Mononuclear cell (primary cell): ENCODE results near the gene ITGB2. TPM values are rescaled to one million over a fixed set of nuclear protein-coding genes. Genes with fewer than 3 reads are reported as not detected.

ENCODE experiments used
- H3K27me3 ChIP-seq: 2 replicates; pipeline ENCODE4 v1.6.0; 2011; ENCODE audit warnings: low read length, control low read depth; ENCODE audit not compliant: insufficient read depth
- H3K4me1 ChIP-seq: 2 replicates; pipeline ENCODE4 v1.5.1; 2011; ENCODE audit warnings: mild to moderate bottlenecking, low read length, control low read depth; ENCODE audit not compliant: insufficient read depth
- H3K4me3 ChIP-seq: 2 replicates; pipeline ENCODE4 v1.5.1; 2011; ENCODE audit warnings: mild to moderate bottlenecking, low read length, moderate library complexity
- H3K9me3 ChIP-seq: 2 replicates; pipeline ENCODE4 v1.5.1; 2011; ENCODE audit warnings: low read depth, mild to moderate bottlenecking, control low read depth, low read length
- total RNA-seq: library from RNA; depleted of rRNA; stranded (reverse); fragments of >200 nt; gene quantifications from one replicate; pipeline ENCODE4 v1.2.3, GENCODE V29; 2012

Gene ITGB2
- total RNA-seq, 1 donor, result 761 TPM

DNA sequence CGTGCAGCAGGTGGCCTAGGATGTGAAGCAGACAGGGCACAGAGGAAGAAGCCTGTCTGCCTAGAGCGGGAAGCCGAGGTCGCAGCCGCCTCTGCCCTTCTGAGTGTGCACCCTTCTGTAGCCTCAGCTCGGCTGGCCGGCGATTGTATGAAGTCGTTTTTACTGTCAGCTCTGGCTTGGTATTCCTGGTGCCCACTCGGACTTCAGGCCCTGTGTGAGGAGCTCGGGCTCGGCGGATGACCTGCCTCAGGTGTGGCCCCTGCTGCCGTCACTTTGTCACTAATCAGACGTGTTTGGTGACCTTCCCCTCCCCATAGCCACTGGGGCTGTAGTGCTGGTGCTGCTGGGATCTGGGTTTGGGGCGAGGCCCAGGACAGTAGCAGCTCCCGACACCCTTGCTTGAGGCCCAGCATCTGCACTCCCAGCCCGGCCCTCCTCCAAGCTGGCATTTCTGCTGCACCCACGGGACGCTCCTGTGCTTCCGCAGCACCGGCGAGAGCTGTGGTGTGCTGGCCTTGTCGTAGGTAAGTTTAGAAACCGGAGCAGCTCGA lies 37.3 kb upstream of the ITGB2 start:
- H3K9me3 ChIP-seq, result no peaks in the 10 kb centered on the region
- H3K4me1 ChIP-seq, result no peaks in the 10 kb centered on the region
- no peak overlapping the region for H3K4me3 ChIP-seq
- H3K27me3 ChIP-seq, result no peaks in the 10 kb centered on the region

DNA sequence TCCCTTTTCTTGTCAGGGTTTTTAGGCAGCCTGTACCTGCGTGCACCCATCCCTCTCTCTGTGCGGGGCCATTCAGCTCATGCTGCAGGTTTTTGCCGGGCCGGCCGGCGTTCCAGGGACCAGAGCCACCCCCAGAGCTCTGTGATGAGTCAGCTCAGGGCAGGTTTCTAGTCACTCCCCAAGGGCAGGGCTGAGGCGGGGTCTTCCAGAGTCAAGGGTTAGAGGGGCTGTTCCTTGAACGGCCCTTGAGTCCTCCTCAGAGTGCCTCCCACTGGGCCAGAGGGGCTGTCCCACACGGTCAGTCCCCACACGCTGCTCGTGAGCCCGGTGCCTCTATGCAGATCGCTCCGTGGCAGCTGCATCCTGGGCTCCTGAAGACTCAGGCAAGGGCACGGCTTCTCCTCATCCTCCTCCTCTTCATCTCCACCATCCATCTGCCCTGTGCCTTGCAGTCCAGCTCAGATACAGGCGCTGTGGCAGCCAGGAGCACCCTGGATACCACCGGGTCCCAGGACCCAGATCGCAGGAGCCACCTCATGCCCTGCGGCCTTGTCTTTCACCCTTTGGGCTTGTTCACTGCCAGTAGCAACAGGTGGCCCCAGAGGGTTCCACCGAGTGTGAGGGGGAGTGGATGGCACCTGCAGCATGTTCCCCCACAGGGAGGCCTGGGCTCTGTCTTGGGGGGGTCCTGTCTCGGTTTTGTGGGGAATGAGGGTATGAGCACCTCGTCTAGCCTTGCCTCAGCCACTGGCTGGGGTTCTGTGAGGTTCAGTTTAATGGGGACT lies 36.5 kb upstream of the ITGB2 start:
- Histone ChIP-seq H3K4me3 (no peak overlapping the region), H3K9me3 (no peaks in the 10 kb centered on the region), H3K4me1 (no peaks in the 10 kb centered on the region), H3K27me3 (no peaks in the 10 kb centered on the region)

DNA sequence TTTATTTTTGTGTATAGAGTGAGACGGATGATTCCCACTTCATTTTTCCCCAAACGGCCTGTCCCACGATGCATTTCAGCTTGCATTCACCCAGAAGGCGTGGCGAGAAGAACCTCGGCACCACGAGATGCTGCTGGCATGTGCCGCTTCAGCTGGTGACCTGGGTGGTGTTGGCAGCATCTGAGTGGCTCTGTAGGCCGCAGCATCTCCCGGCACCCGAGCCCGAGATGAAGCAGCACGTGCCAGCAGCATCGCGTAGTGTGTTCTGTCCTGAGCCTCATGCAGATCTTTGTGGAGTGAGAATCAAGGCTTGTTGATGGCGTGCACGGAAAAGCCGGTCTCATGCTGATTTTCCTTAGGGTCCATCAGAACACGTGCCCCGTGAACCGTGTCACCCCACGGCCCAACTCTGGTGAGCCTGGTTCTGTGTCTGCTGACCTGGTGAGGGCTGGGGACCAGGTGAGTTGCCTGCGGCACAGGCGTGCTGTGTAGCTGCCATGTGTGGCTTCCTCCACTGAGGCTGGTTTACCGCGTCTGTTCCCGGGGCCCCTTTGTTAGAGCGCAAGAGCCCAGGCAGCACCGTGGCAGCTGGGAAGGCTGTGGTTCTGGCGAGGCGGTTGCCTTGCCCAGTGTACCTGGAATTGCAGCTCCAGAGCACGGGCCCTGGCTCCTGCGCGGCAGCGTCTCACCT lies 35.8 kb upstream of the ITGB2 start:
- Histone ChIP-seq H3K27me3 (no peaks in the 10 kb centered on the region), H3K9me3 (no peaks in the 10 kb centered on the region), H3K4me3 (no peak overlapping the region), H3K4me1 (no peaks in the 10 kb centered on the region)

DNA sequence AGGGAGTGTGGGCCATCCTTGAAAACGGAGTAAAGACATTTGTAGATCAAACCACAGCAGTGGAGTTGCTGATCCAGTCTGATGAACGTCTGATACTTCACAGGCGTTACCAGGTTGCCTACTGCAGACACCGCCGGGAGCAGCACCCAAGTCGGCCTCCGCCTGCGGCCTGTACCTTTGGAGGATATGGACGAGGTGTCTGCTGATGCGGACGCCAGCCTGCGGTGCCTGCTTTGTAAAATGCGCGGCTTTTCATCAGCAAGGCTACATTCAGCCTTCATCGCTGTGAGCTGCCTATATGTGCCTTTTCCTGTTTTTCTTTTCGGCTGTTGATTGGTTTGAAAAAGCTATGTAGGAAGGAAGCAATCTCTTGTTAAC lies 35.1 kb upstream of the ITGB2 start:
- Histone ChIP-seq H3K9me3 (no peaks in the 10 kb centered on the region), H3K4me1 (no peaks in the 10 kb centered on the region), H3K27me3 (no peaks in the 10 kb centered on the region), H3K4me3 (no peak overlapping the region)

DNA sequence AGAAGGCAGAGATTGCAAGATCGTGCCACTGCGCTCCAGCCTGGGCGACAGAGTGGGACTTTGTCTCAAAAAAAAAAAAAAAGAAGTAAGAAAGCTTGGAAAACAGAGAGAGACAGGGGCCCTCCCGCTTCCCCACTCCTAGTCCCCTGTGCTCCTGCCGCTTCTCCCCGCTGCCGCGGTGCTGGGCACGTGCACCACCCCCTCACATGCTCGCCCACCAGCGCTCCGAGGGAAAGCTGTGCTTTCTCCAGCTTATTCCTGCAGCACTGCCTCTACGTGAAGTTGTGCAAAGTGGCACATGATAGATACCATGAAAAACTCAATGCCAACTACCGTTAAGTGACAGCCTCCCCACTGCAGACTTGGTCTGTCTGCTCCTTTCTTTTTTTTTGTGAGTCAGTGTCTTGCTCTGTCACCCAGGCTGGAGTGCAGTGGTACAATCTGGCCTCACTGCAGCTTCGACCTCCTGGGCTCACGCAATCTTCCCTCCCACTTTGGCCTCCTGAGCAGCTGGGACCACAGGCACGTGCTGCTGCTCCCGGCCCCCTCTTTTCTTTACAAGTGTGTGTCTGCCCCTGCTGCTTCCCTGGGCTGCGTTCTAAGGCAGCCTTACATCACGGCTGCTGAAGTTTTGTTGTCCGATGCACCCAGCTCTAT lies 34.6 kb upstream of the ITGB2 start:
- no peaks in the 10 kb centered on the region for H3K4me1 ChIP-seq
- H3K4me3 ChIP-seq, result no peak overlapping the region
- no peaks in the 10 kb centered on the region for H3K9me3 ChIP-seq
- H3K27me3 ChIP-seq, result no peaks in the 10 kb centered on the region

DNA sequence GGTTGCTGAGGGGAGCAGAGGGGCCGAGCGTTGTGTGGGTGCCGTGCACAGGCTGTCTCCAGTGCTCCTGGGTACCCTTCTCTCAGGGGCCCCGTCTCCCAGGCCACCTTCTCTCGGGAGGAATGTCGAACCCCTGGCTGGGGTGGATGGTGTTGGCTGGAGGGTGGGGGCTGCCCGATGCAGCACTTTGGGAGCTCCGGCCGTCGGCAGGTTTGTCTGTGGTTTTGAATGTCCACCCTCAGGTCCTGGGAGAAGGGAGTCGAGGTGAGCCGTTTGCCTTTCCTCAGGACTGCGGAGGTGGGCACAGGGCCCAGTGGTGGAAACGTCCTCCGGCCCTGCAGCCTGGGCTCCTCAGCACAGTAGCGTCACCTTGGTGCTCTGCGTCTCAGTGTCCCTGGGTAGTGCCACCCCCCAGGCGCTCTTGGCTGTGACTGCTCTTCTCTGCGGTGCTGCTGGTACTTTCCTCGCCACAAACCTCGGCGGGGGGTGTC lies 33.6 kb upstream of the ITGB2 start:
- Histone ChIP-seq H3K4me1 (peaks cover 6% of the 10 kb centered on the region), H3K27me3 (no peaks in the 10 kb centered on the region), H3K9me3 (no peaks in the 10 kb centered on the region), H3K4me3 (no peak overlapping the region)

DNA sequence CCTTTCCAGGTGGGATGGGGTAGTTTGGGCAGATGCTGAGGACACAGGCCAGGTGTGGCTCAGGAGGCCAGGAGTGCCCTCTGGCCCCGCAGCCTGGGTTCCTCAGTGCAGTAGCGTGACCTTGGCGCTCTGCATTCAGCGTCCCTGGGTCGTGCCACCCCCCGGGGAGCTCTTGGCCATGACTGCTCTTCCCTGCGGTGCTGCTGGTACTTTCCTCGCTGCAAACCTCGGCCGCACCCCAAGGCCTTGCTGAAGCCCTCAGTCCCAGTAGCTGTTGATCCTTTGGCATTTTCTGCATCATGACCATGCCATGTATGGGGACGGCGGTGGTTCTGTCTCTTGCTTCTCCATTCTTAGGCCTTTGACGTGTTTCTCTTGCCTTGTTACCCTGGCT lies 32.9 kb upstream of the ITGB2 start:
- no peaks in the 10 kb centered on the region for H3K9me3 ChIP-seq
- no peaks in the 10 kb centered on the region for H3K27me3 ChIP-seq
- H3K4me3 ChIP-seq, result no peak overlapping the region
- H3K4me1 ChIP-seq, result peaks cover 6% of the 10 kb centered on the region

DNA sequence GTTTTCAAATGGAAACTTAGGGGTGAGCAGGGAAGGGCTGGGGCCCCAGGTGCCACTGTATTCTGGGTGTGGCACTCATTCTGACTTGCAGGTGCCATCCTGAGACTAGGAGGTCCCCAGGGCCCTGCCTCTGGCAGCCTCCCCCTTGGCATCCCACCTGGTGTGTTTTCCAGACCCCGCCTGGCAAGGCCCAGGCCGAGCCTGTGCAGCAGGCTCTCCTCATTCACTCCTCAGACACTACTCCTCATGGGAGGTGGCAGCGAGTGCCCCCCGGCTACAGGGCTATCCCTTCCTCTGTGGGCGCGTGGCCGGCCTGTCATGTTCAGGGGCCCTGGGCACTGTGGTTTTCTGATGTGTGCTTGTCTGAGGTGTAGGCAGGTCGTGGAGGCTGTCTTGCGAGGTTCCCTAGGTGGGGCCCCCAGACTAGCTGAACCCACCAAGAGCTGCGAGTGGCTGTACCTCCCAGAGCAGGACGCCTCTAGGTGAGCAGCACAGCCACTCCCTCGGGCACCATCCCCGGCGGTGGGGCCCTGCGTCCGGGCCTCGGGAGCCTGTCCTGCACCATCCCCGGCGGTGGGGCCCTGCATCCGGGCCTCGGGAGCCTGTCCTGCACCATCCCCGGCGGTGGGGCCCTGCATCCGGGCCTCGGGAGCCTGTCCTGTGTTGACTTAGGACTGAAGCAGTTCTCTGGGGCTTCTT lies 32.4 kb upstream of the ITGB2 start:
- H3K4me1 ChIP-seq, result peaks cover 6% of the 10 kb centered on the region
- no peak overlapping the region for H3K4me3 ChIP-seq
- no peaks in the 10 kb centered on the region for H3K27me3 ChIP-seq
- H3K9me3 ChIP-seq, result no peaks in the 10 kb centered on the region

DNA sequence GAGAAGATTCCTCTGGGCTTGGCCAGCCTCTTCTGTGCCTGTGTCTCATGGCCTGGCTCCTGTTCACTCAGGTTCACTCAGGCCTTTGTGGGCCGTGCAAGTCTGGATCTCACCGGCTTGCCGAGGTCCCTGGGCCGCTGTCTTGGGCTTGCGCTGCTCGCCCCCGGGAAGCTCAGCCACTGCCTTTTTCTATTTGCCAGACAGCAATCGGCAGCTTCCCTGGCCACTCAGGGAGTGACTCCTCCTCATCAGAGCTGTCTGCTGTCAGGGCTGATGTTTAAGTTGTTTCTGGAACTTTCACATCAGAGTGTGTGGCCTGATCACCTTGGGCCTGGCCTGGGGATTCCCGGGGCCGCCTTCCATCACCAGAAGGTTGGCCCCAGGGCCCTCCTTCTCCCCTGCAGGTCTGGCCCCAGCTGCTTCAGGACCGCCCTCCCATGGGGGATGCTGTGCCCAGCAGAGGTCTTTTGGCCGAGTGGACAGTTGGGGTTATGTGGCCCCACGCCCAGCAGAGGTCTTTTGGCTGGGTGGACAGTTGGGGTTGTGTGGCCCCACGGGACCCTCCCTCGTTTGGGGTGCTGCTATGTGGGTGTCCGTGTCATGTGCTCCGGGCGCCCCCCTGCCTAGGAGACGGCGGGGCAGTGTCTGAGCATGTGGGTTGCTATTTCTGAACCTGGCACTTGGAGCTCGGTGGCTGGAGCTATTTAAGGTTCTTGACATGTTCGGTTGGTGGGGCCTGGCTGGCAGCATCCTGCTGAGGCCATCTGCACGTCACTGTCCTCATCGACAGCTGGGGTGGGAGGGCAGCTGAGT lies 31.6 kb upstream of the ITGB2 start:
- Histone ChIP-seq H3K9me3 (no peaks in the 10 kb centered on the region), H3K4me1 (peaks cover 6% of the 10 kb centered on the region), H3K27me3 (no peaks in the 10 kb centered on the region), H3K4me3 (no peak overlapping the region)

DNA sequence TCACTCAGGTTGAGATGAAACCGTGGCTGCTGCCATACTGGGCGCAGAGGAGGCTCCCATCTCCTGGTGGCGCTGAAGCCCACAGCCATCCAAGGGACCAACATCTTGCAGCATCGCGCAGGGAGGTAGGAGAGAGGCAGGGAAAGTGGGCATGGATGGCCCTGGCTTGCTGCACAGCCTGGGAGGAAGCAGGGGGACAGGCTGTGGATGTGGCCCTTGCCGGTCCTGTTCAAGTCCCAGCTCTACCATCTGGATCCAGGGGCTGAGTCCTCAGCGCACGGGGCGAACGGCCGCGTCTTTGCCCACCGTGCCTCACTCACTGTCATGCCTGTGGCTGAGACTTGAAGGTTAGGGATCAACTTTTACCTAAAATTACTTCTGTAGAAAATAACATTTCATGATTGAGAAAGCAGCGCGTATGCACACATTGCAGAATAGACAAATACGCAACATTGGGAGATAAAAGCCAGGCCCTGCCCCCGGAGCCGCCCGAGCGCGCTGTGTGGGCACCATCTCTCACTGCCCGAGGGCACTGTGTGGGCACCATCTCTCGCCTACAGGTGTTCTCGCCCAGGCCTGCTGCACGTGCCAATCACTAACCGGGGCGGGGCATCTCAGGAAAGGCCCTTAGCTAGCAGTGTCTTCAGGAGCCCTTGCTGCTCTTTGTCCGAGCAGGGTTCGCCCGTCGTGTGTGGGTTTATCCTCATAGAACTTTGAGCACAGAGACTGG lies 30.7 kb upstream of the ITGB2 start:
- H3K27me3 ChIP-seq, result no peaks in the 10 kb centered on the region
- H3K4me1 ChIP-seq, result peaks cover 6% of the 10 kb centered on the region
- H3K9me3 ChIP-seq, result no peaks in the 10 kb centered on the region
- H3K4me3 ChIP-seq, result no peak overlapping the region

DNA sequence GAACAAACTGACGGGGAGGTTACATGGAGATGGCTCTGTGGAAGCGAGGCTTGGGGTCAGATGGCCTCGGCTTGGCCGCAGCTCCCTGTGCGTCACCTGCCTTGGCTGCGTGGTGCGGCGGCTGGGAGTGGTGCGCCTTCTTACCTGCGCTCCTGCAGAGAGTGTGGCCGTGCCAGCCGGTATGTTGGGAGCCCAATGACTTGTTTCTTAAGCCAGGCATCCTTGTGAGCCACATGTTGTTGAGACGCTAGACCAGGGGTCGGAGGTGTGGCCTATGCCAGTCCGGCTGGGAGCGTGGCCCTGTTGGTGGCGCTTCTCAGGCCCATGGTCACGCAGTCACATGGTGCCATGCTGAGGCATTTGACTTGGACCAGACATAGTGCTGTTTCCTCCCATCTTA lies 29.7 kb upstream of the ITGB2 start:
- H3K4me1 ChIP-seq, result peaks cover 6% of the 10 kb centered on the region
- no peaks in the 10 kb centered on the region for H3K9me3 ChIP-seq
- H3K4me3 ChIP-seq, result no peak overlapping the region
- H3K27me3 ChIP-seq, result no peaks in the 10 kb centered on the region

DNA sequence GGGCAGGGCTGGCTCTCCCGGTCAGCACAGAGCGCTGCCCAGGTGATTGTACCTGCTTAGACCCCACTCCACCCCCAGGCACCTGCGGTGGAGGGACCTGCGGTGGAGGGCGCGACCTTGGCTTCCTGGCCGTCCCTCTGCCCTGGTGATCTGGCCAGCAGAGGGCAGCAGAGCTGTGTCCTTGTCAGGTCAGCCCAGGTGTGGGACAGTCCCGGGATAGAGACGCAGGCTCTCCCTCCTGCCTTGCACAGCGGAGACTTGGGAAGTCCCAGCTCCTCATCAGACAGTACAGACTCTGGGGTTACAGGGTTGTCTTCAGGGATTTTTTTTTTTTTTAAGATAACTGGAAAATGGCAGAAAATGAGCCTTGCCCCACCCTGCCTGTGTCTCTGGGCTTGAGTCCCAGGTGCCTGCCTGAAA lies 29.1 kb upstream of the ITGB2 start:
- Histone ChIP-seq H3K9me3 (no peaks in the 10 kb centered on the region), H3K27me3 (no peaks in the 10 kb centered on the region), H3K4me1 (peaks cover 6% of the 10 kb centered on the region), H3K4me3 (no peak overlapping the region)

DNA sequence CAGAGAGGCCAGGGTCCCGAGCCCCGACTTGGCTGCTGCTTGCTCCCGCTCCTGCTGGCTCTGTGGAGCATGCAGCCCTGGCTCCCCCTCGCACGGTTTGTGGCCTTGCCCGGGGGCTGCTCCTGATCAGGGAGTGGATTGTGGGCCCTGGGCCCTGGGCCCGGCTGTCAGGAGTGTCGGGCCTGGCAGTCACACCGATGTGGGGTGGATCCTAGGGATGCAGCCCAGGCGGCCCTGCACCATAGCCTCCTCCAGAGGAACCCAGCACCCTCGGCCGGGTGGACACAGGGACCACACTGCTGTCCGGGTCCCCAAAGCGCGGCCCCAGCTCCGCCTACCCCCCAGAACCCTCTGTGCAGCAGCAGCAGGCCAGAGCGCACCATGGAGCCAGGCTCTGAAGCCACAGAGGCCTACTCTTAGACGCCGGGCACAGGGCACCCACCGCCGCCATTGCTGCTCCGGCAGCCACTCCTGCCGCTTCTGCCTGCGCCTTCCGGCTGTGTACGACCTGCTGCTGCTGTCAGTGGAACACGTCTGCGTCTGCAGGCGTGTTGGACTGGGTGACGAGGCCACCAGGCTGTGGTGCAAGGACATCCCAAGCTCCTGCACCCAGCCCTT lies 28.6 kb upstream of the ITGB2 start:
- no peaks in the 10 kb centered on the region for H3K27me3 ChIP-seq
- no peaks in the 10 kb centered on the region for H3K9me3 ChIP-seq
- H3K4me3 ChIP-seq, result no peak overlapping the region
- H3K4me1 ChIP-seq, result peaks cover 6% of the 10 kb centered on the region
